Endothelial cell (in vitro differentiated cells): ENCODE data around the gene SMARCA5. TPM values are rescaled to one million over a fixed set of nuclear protein-coding genes. Genes with fewer than 3 reads are reported as not detected.

Source experiments
- DNase-seq: peaks from one replicate; pipeline ENCODE4 v3.0.0; 2021; ENCODE audit warnings: low spot score
- H3K27ac Mint-ChIP-seq: one replicate; pipeline ENCODE4 v1.8.0; 2021; ENCODE audit warnings: mixed read lengths, inconsistent platforms; ENCODE audit not compliant: unreplicated experiment
- H3K27me3 Mint-ChIP-seq: one replicate; pipeline ENCODE4 v1.8.0; 2021; ENCODE audit warnings: mild to moderate bottlenecking, moderate library complexity, mixed read lengths, inconsistent platforms; ENCODE audit not compliant: unreplicated experiment
- H3K36me3 Mint-ChIP-seq: one replicate; pipeline ENCODE4 v1.8.0; 2021; ENCODE audit warnings: mild to moderate bottlenecking, low read depth, mixed read lengths, inconsistent platforms; ENCODE audit not compliant: unreplicated experiment
- H3K4me1 Mint-ChIP-seq: one replicate; pipeline ENCODE4 v1.8.0; 2021; ENCODE audit warnings: mild to moderate bottlenecking, mixed read lengths, inconsistent platforms; ENCODE audit not compliant: unreplicated experiment
- H3K4me3 Mint-ChIP-seq: one replicate; pipeline ENCODE4 v1.8.0; 2021; ENCODE audit warnings: mild to moderate bottlenecking, mixed read lengths, inconsistent platforms; ENCODE audit not compliant: unreplicated experiment
- H3K9me3 Mint-ChIP-seq: one replicate; pipeline ENCODE4 v1.8.0; 2021; ENCODE audit warnings: mixed read lengths, inconsistent platforms; ENCODE audit not compliant: unreplicated experiment
- CTCF ChIP-seq: fragments of 200-600 bp; sonication (generic); IDR thresholded peaks from one replicate; pipeline ENCODE4 v1.5.0; 2021; ENCODE audit warnings: antibody characterized with exemption; ENCODE audit not compliant: unreplicated experiment
- total RNA-seq: library from RNA; stranded (reverse); fragmentation: NEBNext Ultra II Directional; extraction: Animal tissue kit (Norgen Biotek cat#: 25700); gene quantifications from one replicate; pipeline ENCODE4 v1.2.1, GENCODE V29; 2021; ENCODE audit not compliant: unreplicated experiment

Gene SMARCA5
- total RNA-seq, 1 donor from 2014 or later, result 69.8 TPM

GRCh38 chr4:143482840-143483239 is 30.7 kb upstream of the SMARCA5 start:
- no peaks in the 10 kb centered on the region for H3K9me3 Mint-ChIP-seq
- H3K27me3 Mint-ChIP-seq, result peaks cover 5% of the 10 kb centered on the region
- H3K4me1 Mint-ChIP-seq, result peaks cover 23% of the 10 kb centered on the region
- peak; percentile 33 for TF ChIP-seq CTCF
- no peaks in the 10 kb centered on the region for H3K36me3 Mint-ChIP-seq
- no peak overlapping the region for H3K27ac Mint-ChIP-seq
- no peak overlapping the region for H3K4me3 Mint-ChIP-seq
- peak; percentile 35 for DNase-seq

- TF ChIP-seq CTCF, result no peak
- H3K27me3 Mint-ChIP-seq, result peaks cover 3% of the 10 kb centered on the region
- no peak overlapping the region for H3K4me3 Mint-ChIP-seq
- H3K36me3 Mint-ChIP-seq, result no peaks in the 10 kb centered on the region
- DNase-seq, result no peak
- H3K4me1 Mint-ChIP-seq, result peaks cover 21% of the 10 kb centered on the region
- H3K27ac Mint-ChIP-seq, result no peak overlapping the region
- no peaks in the 10 kb centered on the region for H3K9me3 Mint-ChIP-seq
Measured at GRCh38 chr4:143486314-143486713, 27.2 kb upstream of the SMARCA5 start.

GRCh38 chr4:143488687-143489086 is 24.8 kb upstream of the SMARCA5 start:
- H3K4me3 Mint-ChIP-seq, result no peak overlapping the region
- no peaks in the 10 kb centered on the region for H3K36me3 Mint-ChIP-seq
- no peak overlapping the region for H3K27ac Mint-ChIP-seq
- TF ChIP-seq CTCF, result no peak
- H3K4me1 Mint-ChIP-seq, result peaks cover 7% of the 10 kb centered on the region
- no peak for DNase-seq
- H3K9me3 Mint-ChIP-seq, result no peaks in the 10 kb centered on the region
- peaks cover 3% of the 10 kb centered on the region for H3K27me3 Mint-ChIP-seq

- Mint-ChIP-seq H3K9me3 (no peaks in the 10 kb centered on the region), H3K27ac (no peak overlapping the region), H3K4me3 (no peak overlapping the region), H3K27me3 (peaks cover 3% of the 10 kb centered on the region), H3K36me3 (no peaks in the 10 kb centered on the region), H3K4me1 (peaks cover 7% of the 10 kb centered on the region)
- DNase-seq, result no peak
- TF ChIP-seq CTCF, result no peak
Measured at GRCh38 chr4:143489106-143489505, 24.4 kb upstream of the SMARCA5 start.

- H3K27me3 Mint-ChIP-seq, result no peaks in the 10 kb centered on the region
- no peak for TF ChIP-seq CTCF
- H3K4me3 Mint-ChIP-seq, result no peak overlapping the region
- no peaks in the 10 kb centered on the region for H3K9me3 Mint-ChIP-seq
- no peaks in the 10 kb centered on the region for H3K4me1 Mint-ChIP-seq
- no peaks in the 10 kb centered on the region for H3K36me3 Mint-ChIP-seq
- DNase-seq, result no peak
- H3K27ac Mint-ChIP-seq, result no peak overlapping the region
Measured at GRCh38 chr4:143498021-143498420, 15.5 kb upstream of the SMARCA5 start.
